ENCODE results near the gene AKAP12. TPM values are rescaled to one million over a fixed set of nuclear protein-coding genes. Genes with fewer than 3 reads are reported as not detected.

AKAP12 gene
- total and polyA plus RNA-seq, 2 experiments from 2014 or later, result 66.5 to 84.9 TPM

DNA sequence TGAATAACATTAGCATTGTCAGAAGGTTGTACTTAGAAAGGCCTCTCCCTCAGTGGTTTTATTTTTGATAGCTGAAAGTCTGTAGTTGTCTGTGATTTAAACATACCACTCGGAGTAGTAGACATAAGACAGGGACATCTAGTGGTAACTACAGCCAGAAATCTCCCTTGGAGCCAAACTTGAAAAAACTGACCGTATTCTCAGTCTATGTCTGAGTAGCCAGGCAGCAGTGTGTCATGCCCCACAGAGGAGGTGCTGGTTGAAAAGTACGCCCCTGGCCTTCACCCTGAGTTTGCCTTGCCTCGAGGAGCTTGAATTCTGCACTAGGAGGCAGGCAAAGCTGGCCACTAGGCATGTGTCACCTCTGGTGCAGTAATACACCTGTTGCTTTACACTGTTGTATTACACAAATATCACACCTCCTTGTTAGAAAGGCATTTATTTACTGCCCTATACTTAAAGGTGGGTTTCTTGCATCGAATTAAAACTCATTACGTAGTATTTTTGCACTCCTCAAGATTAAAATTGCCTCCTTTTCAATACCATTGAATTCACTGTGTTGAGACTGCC, 130.8 kb downstream of the AKAP12 start:
- H3K27ac ChIP-seq, result peak overlapping the region; percentile 43
- peaks cover 13% of the 10 kb centered on the region for H3K36me3 ChIP-seq
- H3K4me1 ChIP-seq (ENCODE audit: low read depth), result no peaks in the 10 kb centered on the region

DNA sequence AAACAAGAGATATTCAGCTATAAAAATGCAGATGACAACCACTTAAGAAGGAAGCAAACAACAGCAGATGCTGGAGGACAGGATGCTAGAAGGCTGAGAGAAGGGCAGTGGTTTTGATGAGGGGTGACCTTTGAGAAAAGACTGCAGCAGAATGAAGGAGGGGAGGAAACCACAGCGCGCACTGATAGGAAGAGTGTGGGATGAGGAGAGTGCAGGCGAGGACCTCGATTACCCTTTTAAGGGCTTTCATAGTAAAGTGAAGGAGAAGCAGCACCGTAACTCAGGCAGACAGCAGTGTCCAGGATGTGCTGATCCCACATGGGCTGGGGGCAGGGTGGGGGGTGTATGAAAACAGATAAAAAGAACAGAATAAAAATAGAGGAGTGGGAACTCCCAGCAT, 132.4 kb downstream of the AKAP12 start:
- TF ChIP-seq, protein P1, sequence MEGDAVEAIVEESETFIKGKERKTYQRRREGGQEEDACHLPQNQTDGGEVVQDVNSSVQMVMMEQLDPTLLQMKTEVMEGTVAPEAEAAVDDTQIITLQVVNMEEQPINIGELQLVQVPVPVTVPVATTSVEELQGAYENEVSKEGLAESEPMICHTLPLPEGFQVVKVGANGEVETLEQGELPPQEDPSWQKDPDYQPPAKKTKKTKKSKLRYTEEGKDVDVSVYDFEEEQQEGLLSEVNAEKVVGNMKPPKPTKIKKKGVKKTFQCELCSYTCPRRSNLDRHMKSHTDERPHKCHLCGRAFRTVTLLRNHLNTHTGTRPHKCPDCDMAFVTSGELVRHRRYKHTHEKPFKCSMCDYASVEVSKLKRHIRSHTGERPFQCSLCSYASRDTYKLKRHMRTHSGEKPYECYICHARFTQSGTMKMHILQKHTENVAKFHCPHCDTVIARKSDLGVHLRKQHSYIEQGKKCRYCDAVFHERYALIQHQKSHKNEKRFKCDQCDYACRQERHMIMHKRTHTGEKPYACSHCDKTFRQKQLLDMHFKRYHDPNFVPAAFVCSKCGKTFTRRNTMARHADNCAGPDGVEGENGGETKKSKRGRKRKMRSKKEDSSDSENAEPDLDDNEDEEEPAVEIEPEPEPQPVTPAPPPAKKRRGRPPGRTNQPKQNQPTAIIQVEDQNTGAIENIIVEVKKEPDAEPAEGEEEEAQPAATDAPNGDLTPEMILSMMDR (IDR thresholded peaks at IDR 0.05; ENCODE audit: low read depth, low read length), result no peak
- Histone ChIP-seq H3K27me3 (no peaks in the 10 kb centered on the region), H3K4me1 (ENCODE audit: low read depth) (no peaks in the 10 kb centered on the region), H3K27ac (no peak overlapping the region), H3K4me3 (no peak overlapping the region), H3K36me3 (peaks cover 5% of the 10 kb centered on the region), H3K9me3 (ENCODE audit: low read depth) (no peaks in the 10 kb centered on the region)
- DNase-seq (ENCODE audit: low read depth in 1 of 2, low spot score in 1 of 2), result peak in 1 of 2 donors; percentile 23

More for the DNA sequence above, 130.8 kb downstream of the AKAP12 start:
- H3K27me3 ChIP-seq, result no peaks in the 10 kb centered on the region
- peak; percentile 21 to 33 for DNase-seq (ENCODE audit: low read depth in 1 of 2, low spot score in 1 of 2)
- TF ChIP-seq, protein P1 (IDR thresholded peaks at IDR 0.05; ENCODE audit: low read depth, low read length), result peak; percentile 37
- no peak overlapping the region for H3K4me3 ChIP-seq
- no peaks in the 10 kb centered on the region for H3K9me3 ChIP-seq (ENCODE audit: low read depth)

DNA sequence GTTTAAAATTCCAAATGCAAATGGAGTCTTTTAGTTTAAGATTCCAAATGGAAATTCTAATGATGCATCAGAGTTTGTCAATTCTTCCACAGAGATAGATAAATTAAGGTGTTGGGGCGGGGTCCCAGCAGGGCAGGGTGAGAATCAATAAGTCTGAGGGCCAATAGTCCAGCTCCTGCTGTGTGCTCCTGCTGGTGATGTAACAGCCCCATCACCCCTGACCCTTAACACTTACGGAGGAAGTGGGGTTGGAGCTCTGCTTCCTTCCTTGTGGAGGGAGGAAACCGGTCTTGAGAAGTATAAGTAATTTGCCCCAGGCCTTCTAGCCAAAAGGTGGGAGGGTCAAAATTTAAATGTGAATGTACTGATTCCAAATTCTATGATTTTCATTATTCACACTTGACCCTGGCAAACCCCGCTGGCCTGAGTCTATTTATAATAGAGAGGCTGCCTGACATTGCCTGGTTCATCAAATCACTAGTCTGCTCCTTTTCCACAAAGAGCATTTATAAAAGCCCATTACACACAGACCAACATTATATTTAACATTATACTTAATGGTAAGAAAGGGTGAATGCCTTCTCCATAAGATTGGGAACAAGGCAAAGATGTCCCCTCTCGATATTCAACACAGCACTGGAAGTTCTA, 134.4 kb downstream of the AKAP12 start:
- DNase-seq (ENCODE audit: low read depth in 1 of 2, low spot score in 1 of 2), result peak in 1 of 2 donors; percentile 27
- no peaks in the 10 kb centered on the region for H3K4me1 ChIP-seq (ENCODE audit: low read depth)
- H3K9me3 ChIP-seq (ENCODE audit: low read depth), result no peaks in the 10 kb centered on the region
- no peak overlapping the region for H3K4me3 ChIP-seq
- H3K27me3 ChIP-seq, result no peaks in the 10 kb centered on the region
- H3K27ac ChIP-seq, result no peak overlapping the region
- peaks cover 5% of the 10 kb centered on the region for H3K36me3 ChIP-seq
- TF ChIP-seq, protein P1 (IDR thresholded peaks at IDR 0.05; ENCODE audit: low read depth, low read length), result no peak

DNA sequence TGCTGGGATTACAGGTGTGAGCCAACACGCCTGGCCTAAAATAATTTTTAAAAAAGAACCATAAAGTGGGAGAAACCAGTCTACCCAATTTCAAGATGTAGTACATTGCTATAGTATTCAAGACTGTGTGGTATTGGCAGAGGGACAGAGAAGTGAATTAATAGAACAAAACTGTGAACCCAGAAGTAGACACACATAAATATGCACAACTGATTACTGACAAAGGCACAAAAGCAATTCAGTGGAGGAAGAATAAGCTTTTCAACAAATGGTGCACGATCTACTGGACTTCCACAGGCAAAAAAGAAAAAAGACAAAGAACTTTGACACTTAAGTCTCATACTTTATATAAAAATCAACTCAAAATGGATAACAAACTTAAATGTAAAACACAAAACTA, 136.1 kb downstream of the AKAP12 start:
- Histone ChIP-seq H3K36me3 (peaks cover 5% of the 10 kb centered on the region), H3K4me3 (no peak overlapping the region), H3K4me1 (ENCODE audit: low read depth) (peaks cover 5% of the 10 kb centered on the region), H3K9me3 (ENCODE audit: low read depth) (no peaks in the 10 kb centered on the region), H3K27ac (no peak overlapping the region), H3K27me3 (no peaks in the 10 kb centered on the region)
- TF ChIP-seq, protein P1 (IDR thresholded peaks at IDR 0.05; ENCODE audit: low read depth, low read length), result no peak
- no peak for DNase-seq (ENCODE audit: low read depth in 1 of 2, low spot score in 1 of 2)

DNA sequence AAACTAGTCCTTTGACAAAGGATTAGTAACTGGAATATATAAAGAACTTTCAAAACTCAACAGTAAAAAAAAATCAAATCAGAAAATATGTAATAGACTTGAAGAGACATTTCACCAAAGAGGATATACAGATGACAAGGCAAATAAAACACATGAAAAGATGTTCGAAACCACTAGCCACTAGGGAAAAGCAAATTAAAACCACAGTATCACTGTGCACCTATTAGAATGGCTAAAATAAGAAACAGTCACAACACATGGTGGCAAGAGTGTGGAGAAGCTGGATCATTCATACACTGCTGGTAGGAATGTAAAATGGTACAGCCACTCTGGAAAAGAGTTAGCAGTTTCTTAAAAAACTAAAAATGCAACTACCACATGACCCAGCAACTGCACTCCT, 136.7 kb downstream of the AKAP12 start:
- no peak for DNase-seq (ENCODE audit: low read depth in 1 of 2, low spot score in 1 of 2)
- H3K27me3 ChIP-seq, result no peaks in the 10 kb centered on the region
- H3K9me3 ChIP-seq (ENCODE audit: low read depth), result no peaks in the 10 kb centered on the region
- no peaks in the 10 kb centered on the region for H3K36me3 ChIP-seq
- peaks cover 5% of the 10 kb centered on the region for H3K4me1 ChIP-seq (ENCODE audit: low read depth)
- no peak overlapping the region for H3K27ac ChIP-seq
- H3K4me3 ChIP-seq, result no peak overlapping the region
- TF ChIP-seq, protein P1 (IDR thresholded peaks at IDR 0.05; ENCODE audit: low read depth, low read length), result no peak

Data from cardiac muscle cell (in vitro differentiated cells and primary cell).